Activated CD8-positive, alpha-beta memory T cell treated with anti-CD3 and anti-CD28 coated beads for 4 hours (primary cell): ENCODE measurements around the gene UBE2E2.

Source experiments
- DNase-seq, 2 donors: peaks; one replicate each; pipeline ENCODE4 v3.0.0-alpha.2; 2020; ENCODE audit warnings: low read depth in 2 of 2

The UBE2E2 gene

GRCh38 chr3:23389089-23389488 is 186.0 kb downstream of the UBE2E2 start:
- DNase-seq: no peak

DNA sequence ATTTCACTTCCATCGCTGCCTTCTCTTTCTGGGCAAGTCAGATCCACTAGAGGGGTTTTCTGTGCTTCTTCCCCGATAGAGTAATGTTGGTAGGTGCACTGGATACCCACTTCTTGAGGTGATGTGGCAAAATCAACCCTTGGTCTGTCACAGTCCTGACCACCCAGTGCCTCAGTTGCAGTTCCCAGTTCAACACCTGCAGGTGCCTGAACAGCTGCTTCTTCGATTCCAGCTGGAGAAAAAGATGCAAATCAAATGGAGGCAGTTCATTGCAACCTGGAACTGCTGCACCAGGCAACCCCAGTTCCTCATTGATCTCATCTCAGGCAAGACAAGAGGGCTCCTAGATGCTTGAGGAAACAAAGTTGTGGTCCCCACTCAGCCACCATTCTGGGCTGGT is 186.6 kb downstream of the UBE2E2 start:
- DNase-seq: no peak

GRCh38 chr3:23390446-23390845 is 187.3 kb downstream of the UBE2E2 start:
- no peak for DNase-seq

DNA sequence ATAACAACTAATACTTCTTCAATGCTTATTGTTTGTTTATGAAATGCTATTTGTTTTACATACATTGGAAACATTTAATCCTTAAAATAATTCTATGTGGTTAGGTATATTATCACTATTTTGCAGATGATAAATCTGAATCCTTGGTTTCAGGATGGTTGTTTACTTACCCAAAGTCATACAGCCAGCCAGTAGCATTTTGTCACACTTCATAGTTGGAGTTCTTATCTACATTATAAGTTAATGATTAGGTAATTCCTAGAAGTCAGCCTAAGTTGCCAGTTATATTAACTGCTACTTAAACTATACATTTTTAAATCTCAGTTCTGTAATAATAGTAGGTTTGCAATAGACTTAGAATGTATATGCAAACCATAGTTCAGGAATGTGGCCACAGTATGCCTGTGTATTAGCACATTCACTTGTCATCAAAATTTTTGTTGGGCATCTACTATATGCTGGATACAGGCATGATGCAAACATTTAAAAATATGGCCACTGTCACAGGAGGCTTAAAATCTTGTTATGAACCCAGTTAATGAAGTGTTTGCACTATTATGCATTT is 187.9 kb downstream of the UBE2E2 start:
- no peak for DNase-seq

DNA sequence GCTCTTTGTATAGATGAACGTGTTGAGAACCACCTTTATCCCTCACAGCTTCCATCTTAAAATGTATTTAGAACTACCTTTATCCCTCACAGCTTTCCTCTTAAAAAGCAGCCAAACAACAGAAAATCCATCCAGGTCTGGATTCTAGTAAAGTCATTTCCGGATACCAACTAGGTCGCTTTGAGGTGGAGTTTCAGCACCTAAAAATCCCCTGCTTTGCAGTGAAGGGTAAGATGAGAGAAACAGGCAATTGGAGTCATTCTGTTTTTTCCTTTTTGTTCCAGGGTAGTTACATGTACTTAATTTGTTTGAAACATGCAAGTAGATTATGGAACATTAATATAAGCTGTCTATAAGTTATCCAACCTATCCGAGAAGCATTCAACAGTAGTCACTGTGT is 192.0 kb downstream of the UBE2E2 start:
- DNase-seq: no peak

DNA sequence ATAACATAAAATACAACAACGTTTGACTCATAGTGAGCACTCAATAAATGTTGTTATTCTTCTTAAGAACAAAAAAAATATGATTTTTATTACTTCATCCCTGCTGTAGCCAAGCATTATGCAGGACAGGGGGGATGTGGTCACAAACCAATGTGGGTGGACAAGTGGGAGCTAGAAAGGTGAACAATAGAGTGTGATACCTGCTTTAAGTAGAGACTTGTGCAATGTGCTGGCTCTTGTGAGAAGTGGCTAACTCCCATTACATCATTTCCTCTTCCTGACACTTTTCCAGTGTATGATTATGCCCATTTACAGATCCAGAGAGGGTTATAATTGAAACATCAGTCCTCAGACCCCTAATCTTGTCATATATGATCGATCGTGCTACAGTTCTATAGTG is 193.6 kb downstream of the UBE2E2 start:
- DNase-seq: no peak

DNA sequence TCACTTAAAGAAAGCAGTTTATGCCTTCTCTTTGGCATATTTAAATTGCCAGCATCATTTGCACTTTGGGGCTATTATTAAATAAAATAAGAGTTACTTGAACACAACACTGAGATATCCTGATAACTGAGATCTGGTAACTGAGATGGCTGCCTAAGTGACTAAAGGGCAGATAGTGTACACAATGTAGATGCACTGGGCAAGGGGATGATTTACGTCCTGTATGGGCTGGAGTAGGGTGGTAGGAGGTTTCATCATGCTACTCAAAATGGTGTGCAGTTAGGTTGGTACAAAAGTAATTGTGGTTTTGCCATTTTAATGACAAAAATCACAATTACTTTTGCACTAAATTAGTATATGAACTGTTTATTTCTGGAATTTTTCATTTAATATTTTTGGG is 196.1 kb downstream of the UBE2E2 start:
- no peak for DNase-seq

DNA sequence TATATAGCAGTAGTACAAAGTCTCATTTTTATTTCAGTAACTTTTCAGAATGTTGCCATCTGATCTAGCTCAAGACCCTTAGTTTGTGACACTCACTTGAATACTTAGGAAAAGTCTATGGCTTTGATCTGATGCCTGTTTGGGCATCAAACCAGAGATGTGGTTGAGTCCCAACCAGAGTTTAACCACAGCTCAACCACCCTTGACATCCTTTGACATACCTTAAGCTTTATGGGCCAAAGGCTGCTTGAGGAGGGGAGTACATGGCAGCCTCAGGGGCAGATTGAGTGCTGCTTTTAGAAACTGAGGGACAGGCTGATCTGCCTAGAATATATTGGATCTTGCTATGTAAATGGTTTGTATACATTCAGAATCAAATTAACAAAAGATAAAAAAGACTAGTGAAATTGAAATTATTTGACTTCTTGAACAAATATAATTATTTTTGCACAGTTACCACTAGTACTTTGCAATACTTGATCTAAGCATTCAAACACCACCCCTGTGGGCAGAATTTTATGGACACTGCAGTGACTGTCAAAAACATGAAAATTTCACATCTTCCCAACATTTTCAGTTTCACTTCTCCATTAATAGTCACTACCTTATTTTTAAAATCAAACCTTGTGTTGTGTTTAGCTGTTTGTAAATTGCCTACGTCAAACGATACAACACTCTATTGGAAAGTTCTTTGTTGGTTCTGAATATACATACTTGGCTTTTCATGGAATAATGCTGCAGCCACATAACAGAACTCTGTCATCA is 199.8 kb downstream of the UBE2E2 start:
- no peak for DNase-seq

DNA sequence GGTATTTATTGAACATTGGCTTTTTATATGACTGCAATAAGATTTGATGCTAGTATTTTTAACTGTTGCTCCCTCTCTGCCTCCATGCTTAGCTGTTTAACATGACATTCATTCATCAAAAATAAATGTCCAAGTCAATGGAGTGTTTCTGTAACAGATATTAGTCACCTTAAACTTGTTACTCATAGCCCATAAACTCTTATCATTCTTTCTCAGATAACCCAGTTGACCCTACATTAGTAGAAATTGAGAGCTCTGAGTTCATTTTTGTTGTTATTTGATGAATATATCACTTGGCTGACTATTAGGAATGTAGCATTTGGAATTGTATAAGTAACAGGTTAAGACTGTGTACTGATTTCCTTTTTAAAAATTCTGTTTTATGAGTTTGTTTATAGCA is 201.1 kb downstream of the UBE2E2 start:
- DNase-seq: no peak

GRCh38 chr3:23405081-23405480 is 202.0 kb downstream of the UBE2E2 start:
- DNase-seq: no peak

- DNase-seq: no peak
Observed at GRCh38 chr3:23406601-23407000, 203.5 kb downstream of the UBE2E2 start.

GRCh38 chr3:23418026-23418425 is 214.9 kb downstream of the UBE2E2 start:
- DNase-seq: no peak

- no peak for DNase-seq
Observed at GRCh38 chr3:23421811-23422516, 218.8 kb downstream of the UBE2E2 start.

DNA sequence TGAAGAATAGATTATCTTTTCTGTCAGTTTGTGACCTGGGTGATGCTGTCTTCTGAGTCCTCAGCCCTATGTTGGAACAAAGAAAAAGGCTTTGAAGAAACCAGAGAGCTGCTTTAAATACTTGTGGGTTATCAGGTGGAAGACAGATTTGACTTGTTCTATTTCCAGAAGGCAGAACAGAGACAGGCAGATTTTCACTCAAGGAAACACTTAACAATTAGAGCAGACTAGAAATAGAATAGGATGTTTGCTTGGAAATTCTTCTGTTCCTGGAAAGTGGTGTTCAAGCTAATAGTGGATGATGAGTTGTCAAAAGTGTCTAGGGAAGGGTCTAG is 219.4 kb downstream of the UBE2E2 start:
- no peak for DNase-seq

DNA sequence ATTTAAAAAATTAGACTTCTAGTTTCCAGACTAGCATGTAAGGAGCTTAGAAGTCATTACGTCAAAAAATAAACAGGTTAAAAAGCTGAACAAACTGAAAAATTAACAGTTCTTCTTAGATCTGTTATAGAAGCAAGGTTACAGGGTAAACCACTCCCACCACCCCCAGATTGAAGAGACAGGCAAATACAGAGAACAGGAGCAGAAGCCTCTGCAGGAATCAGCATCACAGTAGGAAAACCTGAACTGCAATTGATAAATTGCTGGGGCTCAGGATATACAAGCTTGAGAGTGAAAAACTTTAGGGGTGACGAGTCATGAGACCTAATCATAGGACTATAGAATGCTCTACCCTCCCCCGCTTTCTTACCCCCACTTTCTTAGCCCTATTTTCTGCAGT is 222.3 kb downstream of the UBE2E2 start:
- DNase-seq: no peak

DNA sequence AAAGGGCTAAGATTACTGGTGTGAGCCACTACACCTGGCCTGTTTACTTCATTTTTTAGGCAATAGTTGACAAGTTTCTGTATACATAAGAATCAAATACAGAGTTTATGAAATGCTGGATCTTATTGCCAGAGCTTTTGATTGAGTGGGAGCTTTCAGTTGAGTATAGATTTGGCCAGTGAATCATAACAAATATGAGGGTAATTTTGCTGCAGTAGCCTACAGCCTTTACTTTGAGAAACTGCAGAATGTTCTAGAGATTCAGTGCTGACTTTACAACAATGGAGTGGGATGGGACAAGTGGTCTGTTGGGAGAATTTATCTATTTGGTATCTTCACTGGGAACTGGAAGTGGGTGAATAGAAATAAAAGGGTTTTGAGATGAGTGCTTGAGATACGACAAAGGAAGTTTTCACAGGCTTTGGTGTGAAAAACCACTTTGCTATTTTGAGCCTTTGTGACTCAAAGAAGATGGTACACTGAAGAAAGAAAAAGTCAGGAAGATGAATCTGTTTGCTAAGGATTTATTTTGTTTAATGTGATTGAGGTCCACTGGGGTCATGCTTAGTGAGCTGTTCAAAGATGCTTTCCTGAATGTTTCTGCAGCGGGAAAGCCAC is 227.8 kb downstream of the UBE2E2 start:
- DNase-seq: no peak

DNA sequence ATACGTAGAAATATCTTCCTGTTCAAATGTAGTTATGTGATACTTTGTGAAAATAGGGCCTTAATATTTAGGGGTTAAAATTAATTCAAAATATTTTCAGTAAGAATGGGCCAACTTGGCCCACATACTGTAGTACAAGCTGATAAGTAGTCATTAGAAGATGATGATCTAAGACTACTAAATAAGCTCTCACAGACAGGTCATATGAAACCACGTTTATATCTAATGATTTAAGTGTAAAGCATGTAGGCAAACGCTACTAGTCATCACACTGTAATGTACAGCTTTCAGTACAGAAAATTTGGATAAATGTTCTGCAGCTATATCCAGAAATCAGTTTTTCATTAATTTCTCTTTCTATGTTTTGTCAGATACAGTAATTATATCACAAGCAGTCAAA is 228.6 kb downstream of the UBE2E2 start:
- no peak for DNase-seq

- no peak for DNase-seq
Observed at GRCh38 chr3:23435318-23435717, 232.2 kb downstream of the UBE2E2 start.

DNA sequence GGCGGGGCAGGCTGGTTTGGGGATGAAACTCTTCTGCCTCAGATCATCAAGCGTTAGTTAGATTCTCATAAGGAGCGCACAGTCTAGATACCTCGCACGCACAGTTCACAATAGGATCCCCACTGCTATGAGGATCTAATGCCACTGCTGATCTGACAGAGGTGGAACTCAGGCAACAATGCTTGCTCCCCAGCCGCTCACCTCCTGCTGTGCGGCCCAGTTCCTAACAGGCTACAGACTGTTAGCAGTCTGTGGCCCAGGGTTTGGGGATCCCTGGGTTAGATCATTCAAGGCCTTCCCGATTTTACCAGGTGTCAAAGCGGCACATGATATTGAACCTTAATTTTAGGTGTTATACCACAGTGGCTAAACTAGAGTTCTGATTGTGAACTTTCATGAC is 232.8 kb downstream of the UBE2E2 start:
- DNase-seq: no peak

DNA sequence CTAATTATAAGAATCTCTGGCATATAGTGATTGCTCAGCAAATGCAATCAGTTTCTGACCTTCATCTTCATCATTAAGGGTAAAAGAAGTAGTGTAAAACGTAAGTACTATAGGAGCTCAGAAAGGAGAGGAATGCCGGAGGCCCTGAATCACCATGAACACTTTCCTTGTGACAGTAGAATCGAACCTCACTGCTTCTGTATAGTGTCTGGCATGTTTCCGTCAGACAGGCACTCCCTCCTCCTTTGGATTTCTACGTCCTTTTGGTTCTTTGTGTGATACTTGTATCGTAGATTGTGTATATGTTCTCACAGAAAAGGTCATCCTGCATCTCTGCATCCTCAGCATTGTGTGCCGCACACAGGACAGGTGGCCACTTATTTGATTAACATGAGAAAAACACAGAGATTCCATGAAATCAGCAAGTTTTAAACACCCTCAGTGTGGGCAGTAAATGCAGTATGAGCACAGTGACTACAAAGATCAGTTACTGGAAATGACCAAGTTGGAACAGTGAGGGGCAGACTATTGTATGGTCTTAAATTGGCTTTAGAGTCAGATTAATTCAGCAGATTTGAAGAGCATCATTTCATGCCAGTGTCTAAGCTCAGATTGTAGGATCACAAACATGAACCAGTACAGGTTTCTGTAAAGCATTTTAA is 234.5 kb downstream of the UBE2E2 start:
- no peak for DNase-seq

DNA sequence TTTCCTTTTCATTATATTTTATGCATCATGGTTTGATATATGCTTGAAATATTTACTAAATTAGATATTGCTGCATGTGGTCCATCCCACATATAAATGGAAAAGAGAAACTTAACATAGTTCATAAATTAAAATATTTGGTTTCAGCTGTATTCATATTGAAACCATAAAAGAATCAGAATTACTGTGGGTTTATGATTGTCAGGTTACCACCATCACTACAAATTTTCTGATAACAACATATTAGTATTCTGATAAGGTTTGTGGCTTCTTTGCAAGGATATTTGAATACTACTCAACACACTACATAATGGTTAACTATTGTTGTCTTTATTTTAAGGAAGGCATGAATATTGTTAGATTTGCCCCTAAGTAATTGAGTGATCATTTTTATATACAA is 235.5 kb downstream of the UBE2E2 start:
- DNase-seq: no peak

DNA sequence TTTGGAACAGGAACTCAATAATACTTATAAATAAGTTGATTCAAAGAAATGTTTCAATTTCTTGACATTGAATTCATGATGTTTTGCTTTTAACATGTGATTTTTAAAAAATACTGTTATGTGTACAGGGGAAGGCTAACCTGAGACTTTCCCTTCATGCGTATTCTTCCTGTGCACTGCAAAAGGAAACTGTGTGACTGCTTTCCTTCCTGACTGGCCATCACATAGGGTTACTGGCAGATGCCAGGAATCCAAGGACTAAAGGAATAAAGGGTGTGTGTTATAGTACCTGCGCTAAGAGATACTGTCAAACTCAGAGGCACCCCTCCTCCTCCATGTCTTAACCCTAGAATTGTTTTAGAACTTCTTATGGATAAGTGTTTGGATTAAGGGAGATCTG is 236.0 kb downstream of the UBE2E2 start:
- no peak for DNase-seq
